GM12892 (cell line): ENCODE data around the gene PPBP.

Experiments
- POLR2A ChIP-seq: IDR thresholded peaks from 2 replicates; pipeline ENCODE4 v1.6.1; 2011; ENCODE audit warnings: low read depth, low read length, control low read depth
- POLR2AphosphoS5 ChIP-seq: IDR thresholded peaks from 2 replicates; pipeline ENCODE4 v1.6.1; 2011; ENCODE audit warnings: low read depth, low read length, control low read depth

- TF ChIP-seq POLR2A (no peak), POLR2AphosphoS5 (no peak)
Measured at GRCh38 chr4:73944061-73944875, 43.7 kb downstream of the PPBP start.
